ENCODE data around the gene SIGLEC6.
"Not testable (repeated sequence)": the region's sequence is repeated elsewhere in the genome, so short reads cannot be mapped to it uniquely, and the experiment has no call there.

The SIGLEC6 gene

DNA sequence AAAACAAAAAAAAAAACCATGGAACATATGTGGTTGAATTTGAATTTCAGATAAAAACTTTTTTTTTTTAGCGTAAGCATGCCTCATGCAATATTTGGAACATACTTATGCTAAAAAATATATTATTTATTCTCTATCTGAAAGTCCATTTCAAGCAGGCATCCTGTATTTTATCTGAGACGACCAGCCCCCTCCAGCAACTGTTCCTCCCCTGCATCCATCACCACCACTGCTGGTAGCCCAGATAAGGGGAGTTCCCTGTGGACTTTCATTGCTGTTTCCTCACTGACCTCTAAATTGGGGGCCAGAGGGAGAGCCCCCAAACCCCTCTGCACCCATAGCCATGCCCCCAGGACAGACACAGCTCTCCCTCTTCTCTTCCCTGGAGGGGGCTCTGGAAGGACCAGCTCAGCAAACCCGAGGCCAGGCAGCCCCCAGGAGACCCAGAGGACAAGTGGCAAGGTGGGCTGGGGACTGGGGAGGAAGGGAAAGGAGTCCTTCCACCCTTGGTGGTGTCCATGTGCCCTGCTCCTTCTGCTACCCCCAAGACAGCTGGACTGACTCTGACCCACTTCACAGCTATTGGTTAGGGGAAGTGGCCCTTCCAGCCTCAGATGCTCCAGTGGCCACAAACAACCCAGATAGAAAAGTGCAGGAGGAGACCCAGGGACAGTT, 23.3 kb downstream of the SIGLEC6 start:
- H3K27ac ChIP-seq (ENCODE audit: low read depth, low read length) = no peak overlapping the region
- H3K4me1 ChIP-seq (ENCODE audit: control insufficient read depth, insufficient read depth, low read length) = no peaks in the 10 kb centered on the region
- no peak overlapping the region for H3K9ac ChIP-seq (ENCODE audit: low read length)
- no peak overlapping the region for H3K4me3 ChIP-seq (ENCODE audit: low read depth, low read length)
- 0 out of 2 replicates have a peak, but pooled peaks cover 3% of the 10 kb centered on the region for H3K9me3 ChIP-seq (ENCODE audit: control insufficient read depth, insufficient read depth, low read depth, low read length)
- H3K36me3 ChIP-seq (ENCODE audit: control insufficient read depth, insufficient read depth, low read length) = no peaks in the 10 kb centered on the region
- peaks cover 34% of the 10 kb centered on the region for H3K27me3 ChIP-seq (ENCODE audit: control insufficient read depth, insufficient read depth, low read length)

- 0 out of 2 replicates have a peak, but pooled peaks cover 3% of the 10 kb centered on the region for H3K9me3 ChIP-seq (ENCODE audit: control insufficient read depth, insufficient read depth, low read depth, low read length)
- no peak overlapping the region for H3K27ac ChIP-seq (ENCODE audit: low read depth, low read length)
- H3K27me3 ChIP-seq (ENCODE audit: control insufficient read depth, insufficient read depth, low read length) = peaks cover 30% of the 10 kb centered on the region
- H3K4me3 ChIP-seq (ENCODE audit: low read depth, low read length) = no peak overlapping the region
- no peak overlapping the region for H3K9ac ChIP-seq (ENCODE audit: low read length)
- H3K4me1 ChIP-seq (ENCODE audit: control insufficient read depth, insufficient read depth, low read length) = no peaks in the 10 kb centered on the region
- H3K36me3 ChIP-seq (ENCODE audit: control insufficient read depth, insufficient read depth, low read length) = no peaks in the 10 kb centered on the region
These were observed 23.8 kb downstream of the SIGLEC6 start for GRCh38 chr19:51507640-51508058.

DNA sequence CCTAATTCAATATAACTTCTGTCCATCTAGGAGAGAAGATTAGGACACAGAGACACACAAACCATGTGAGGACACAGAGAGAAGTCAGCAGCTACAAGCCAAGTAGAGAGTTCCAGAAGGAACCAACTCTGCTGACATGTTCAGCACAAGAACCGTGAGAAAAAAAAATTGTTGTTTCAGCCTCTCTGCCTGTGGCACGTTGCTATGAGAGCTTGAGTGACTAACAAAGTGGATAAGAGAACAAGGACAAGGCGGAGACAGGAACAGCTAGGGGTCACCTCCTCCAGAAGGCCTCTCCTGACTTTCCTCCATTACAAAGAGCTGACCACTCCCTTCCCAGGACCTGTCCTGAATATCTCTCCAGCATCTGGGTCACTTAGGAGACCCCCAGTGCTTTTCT, 24.3 kb downstream of the SIGLEC6 start:
- Histone ChIP-seq H3K36me3 (ENCODE audit: control insufficient read depth, insufficient read depth, low read length) (no peaks in the 10 kb centered on the region), H3K9me3 (ENCODE audit: control insufficient read depth, insufficient read depth, low read depth, low read length) (0 out of 2 replicates have a peak, but pooled peaks cover 3% of the 10 kb centered on the region), H3K4me1 (ENCODE audit: control insufficient read depth, insufficient read depth, low read length) (no peaks in the 10 kb centered on the region), H3K9ac (ENCODE audit: low read length) (no peak overlapping the region), H3K4me3 (ENCODE audit: low read depth, low read length) (no peak overlapping the region), H3K27me3 (ENCODE audit: control insufficient read depth, insufficient read depth, low read length) (peaks cover 31% of the 10 kb centered on the region), H3K27ac (ENCODE audit: low read depth, low read length) (no peak overlapping the region)

DNA sequence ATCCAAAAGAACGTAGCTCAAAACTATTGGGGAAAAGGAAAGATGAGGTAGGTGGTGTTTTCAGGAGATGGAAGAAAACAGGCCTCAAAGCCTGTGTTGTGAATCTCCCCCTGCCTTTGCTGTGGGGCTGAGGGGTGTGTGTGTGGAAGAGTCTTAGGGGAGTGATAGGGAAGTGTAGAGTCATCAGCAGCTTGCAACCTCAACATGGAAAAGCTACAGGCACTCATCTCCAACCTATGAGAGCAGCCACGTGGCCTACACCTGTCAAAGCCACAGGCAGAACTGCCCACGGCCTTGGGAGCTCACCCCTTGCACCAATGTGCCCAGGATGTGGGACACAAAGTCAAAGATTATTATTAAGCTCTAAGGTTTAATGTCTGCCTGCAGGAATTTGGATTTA, 25.6 kb downstream of the SIGLEC6 start:
- no peaks in the 10 kb centered on the region for H3K36me3 ChIP-seq (ENCODE audit: control insufficient read depth, insufficient read depth, low read length)
- H3K9me3 ChIP-seq (ENCODE audit: control insufficient read depth, insufficient read depth, low read depth, low read length) = 0 out of 2 replicates have a peak, but pooled peaks cover 3% of the 10 kb centered on the region
- no peak overlapping the region for H3K27ac ChIP-seq (ENCODE audit: low read depth, low read length)
- H3K27me3 ChIP-seq (ENCODE audit: control insufficient read depth, insufficient read depth, low read length) = peaks cover 32% of the 10 kb centered on the region
- H3K9ac ChIP-seq (ENCODE audit: low read length) = no peak overlapping the region
- no peaks in the 10 kb centered on the region for H3K4me1 ChIP-seq (ENCODE audit: control insufficient read depth, insufficient read depth, low read length)
- H3K4me3 ChIP-seq (ENCODE audit: low read depth, low read length) = no peak overlapping the region

DNA sequence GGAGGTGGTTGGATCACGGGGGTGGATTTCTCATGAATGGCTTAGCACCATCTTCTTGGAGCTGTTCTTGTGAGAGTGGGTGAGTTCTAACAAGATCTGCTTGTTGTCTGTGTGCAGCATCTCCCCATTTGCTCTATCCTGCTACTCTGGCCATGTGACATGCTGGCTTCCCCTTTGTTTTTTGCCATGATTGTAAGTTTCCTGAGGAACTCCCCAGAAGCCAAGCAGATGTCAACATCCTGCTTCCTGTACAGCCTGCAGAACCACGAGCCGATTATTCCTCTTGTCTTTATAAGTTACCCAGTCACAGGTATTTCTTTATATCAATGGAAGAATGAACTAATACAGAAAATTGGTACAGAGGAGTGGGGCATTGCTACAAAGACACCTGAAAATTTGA, 27.6 kb downstream of the SIGLEC6 start:
- no peak overlapping the region for H3K27ac ChIP-seq (ENCODE audit: low read depth, low read length)
- no peak overlapping the region for H3K9ac ChIP-seq (ENCODE audit: low read length)
- H3K4me1 ChIP-seq (ENCODE audit: control insufficient read depth, insufficient read depth, low read length) = no peaks in the 10 kb centered on the region

GRCh38 chr19:51503286-51503817, 28.1 kb downstream of the SIGLEC6 start:
- Histone ChIP-seq H3K4me3 (ENCODE audit: low read depth, low read length) (no peak overlapping the region), H3K27me3 (ENCODE audit: control insufficient read depth, insufficient read depth, low read length) (peaks cover 24% of the 10 kb centered on the region), H3K4me1 (ENCODE audit: control insufficient read depth, insufficient read depth, low read length) (no peaks in the 10 kb centered on the region), H3K27ac (ENCODE audit: low read depth, low read length) (no peak overlapping the region), H3K9me3 (ENCODE audit: control insufficient read depth, insufficient read depth, low read depth, low read length) (0 out of 2 replicates have a peak, but pooled peaks cover 3% of the 10 kb centered on the region), H3K36me3 (ENCODE audit: control insufficient read depth, insufficient read depth, low read length) (no peaks in the 10 kb centered on the region), H3K9ac (ENCODE audit: low read length) (no peak overlapping the region)

More for the DNA sequence above, 27.6 kb downstream of the SIGLEC6 start:
- H3K9me3 ChIP-seq (ENCODE audit: control insufficient read depth, insufficient read depth, low read depth, low read length) = 0 out of 2 replicates have a peak, but pooled peaks cover 3% of the 10 kb centered on the region
- H3K27me3 ChIP-seq (ENCODE audit: control insufficient read depth, insufficient read depth, low read length) = peaks cover 28% of the 10 kb centered on the region
- H3K36me3 ChIP-seq (ENCODE audit: control insufficient read depth, insufficient read depth, low read length) = no peaks in the 10 kb centered on the region
- no peak overlapping the region for H3K4me3 ChIP-seq (ENCODE audit: low read depth, low read length)

GRCh38 chr19:51501594-51502263, 29.7 kb downstream of the SIGLEC6 start, which contains the start of gene SIGLEC12:
TSS of gene SIGLEC12 (minus strand) at chr19:51501800. CDS start at chr19:51501733, 67 bp downstream.
- Histone ChIP-seq H3K9ac (ENCODE audit: low read length) (no peak within 1 kb of the TSS), H3K4me1 (ENCODE audit: control insufficient read depth, insufficient read depth, low read length) (no peaks in the 10 kb centered on the region), H3K36me3 (ENCODE audit: control insufficient read depth, insufficient read depth, low read length) (no peaks in the 10 kb centered on the region), H3K27me3 (ENCODE audit: control insufficient read depth, insufficient read depth, low read length) (peaks cover 34% of the 10 kb centered on the region), H3K27ac (ENCODE audit: low read depth, low read length) (no peak within 1 kb of the TSS), H3K4me3 (ENCODE audit: low read depth, low read length) (no peak within 1 kb of the TSS), H3K9me3 (ENCODE audit: control insufficient read depth, insufficient read depth, low read depth, low read length) (0 out of 2 replicates have a peak, but pooled peaks cover 3% of the 10 kb centered on the region)

- not testable (repeated sequence) for H3K27ac ChIP-seq (ENCODE audit: low read depth, low read length)
These were observed 30.5 kb downstream of the SIGLEC6 start for GRCh38 chr19:51500931-51501330.

GRCh38 chr19:51497666-51498065, 33.8 kb downstream of the SIGLEC6 start:
- Histone ChIP-seq H3K9me3 (ENCODE audit: control insufficient read depth, insufficient read depth, low read depth, low read length) (no peaks in the 10 kb centered on the region), H3K36me3 (ENCODE audit: control insufficient read depth, insufficient read depth, low read length) (no peaks in the 10 kb centered on the region), H3K4me1 (ENCODE audit: control insufficient read depth, insufficient read depth, low read length) (no peaks in the 10 kb centered on the region), H3K27ac (ENCODE audit: low read depth, low read length) (no peak overlapping the region), H3K4me3 (ENCODE audit: low read depth, low read length) (no peak overlapping the region), H3K27me3 (ENCODE audit: control insufficient read depth, insufficient read depth, low read length) (peaks cover 43% of the 10 kb centered on the region), H3K9ac (ENCODE audit: low read length) (no peak overlapping the region)

More at GRCh38 chr19:51500931-51501330, 30.5 kb downstream of the SIGLEC6 start:
- H3K9me3 ChIP-seq (ENCODE audit: control insufficient read depth, insufficient read depth, low read depth, low read length); H3K4me3 ChIP-seq (ENCODE audit: low read depth, low read length); H3K4me1 ChIP-seq (ENCODE audit: control insufficient read depth, insufficient read depth, low read length); H3K36me3 ChIP-seq (ENCODE audit: control insufficient read depth, insufficient read depth, low read length); H3K9ac ChIP-seq (ENCODE audit: low read length): not testable (repeated sequence)
- peaks cover 38% of the 10 kb centered on the region for H3K27me3 ChIP-seq (ENCODE audit: control insufficient read depth, insufficient read depth, low read length)

DNA sequence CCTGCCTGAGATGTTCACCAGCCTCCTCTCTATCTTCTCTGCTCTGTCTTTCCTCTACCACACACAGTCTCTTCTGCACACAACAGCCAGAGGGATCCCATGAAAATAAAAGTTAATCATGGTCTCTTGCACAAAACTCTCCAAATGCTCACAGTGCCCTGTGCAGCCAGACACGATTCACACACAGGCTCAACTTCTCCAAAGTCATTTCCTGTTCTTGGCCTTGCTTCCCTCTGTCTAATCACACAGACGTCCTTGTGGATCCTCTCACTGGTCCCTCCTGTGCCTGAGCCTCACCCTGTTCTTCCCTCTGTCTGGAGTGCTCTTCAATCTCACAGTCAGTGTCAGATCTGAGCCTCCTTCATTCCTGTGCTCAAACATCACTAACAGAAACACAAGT, 37.7 kb downstream of the SIGLEC6 start:
- Histone ChIP-seq H3K27ac (ENCODE audit: low read depth, low read length) (no peak overlapping the region), H3K4me3 (ENCODE audit: low read depth, low read length) (no peak overlapping the region), H3K36me3 (ENCODE audit: control insufficient read depth, insufficient read depth, low read length) (no peaks in the 10 kb centered on the region), H3K9ac (ENCODE audit: low read length) (no peak overlapping the region), H3K9me3 (ENCODE audit: control insufficient read depth, insufficient read depth, low read depth, low read length) (no peaks in the 10 kb centered on the region), H3K4me1 (ENCODE audit: control insufficient read depth, insufficient read depth, low read length) (no peaks in the 10 kb centered on the region), H3K27me3 (ENCODE audit: control insufficient read depth, insufficient read depth, low read length) (peaks cover 62% of the 10 kb centered on the region)

DNA sequence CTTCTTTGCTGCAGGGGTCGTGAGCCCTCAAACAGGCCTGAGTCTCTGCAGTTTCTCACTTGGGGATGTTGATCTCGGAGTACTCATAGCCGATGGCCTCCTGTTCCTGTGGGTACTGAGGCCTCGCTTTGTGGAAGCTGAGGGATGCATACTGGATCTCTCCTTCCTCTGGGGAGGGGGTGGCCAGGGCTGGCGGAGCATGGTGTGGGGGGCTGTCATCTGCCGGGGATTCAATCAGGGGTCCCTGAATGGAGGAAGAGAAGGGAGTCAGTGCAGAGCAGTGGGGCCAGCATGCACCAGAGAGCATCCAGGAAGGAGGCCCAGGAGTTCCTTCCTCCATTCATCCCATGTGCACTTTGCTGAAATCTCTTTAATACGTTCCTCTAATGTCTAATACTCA, 39.9 kb downstream of the SIGLEC6 start:
- H3K36me3 ChIP-seq (ENCODE audit: control insufficient read depth, insufficient read depth, low read length) = no peaks in the 10 kb centered on the region
- H3K27me3 ChIP-seq (ENCODE audit: control insufficient read depth, insufficient read depth, low read length) = peaks cover 50% of the 10 kb centered on the region
- no peak overlapping the region for H3K4me3 ChIP-seq (ENCODE audit: low read depth, low read length)
- no peak overlapping the region for H3K9ac ChIP-seq (ENCODE audit: low read length)
- H3K9me3 ChIP-seq (ENCODE audit: control insufficient read depth, insufficient read depth, low read depth, low read length) = no peaks in the 10 kb centered on the region
- H3K27ac ChIP-seq (ENCODE audit: low read depth, low read length) = no peak overlapping the region
- no peaks in the 10 kb centered on the region for H3K4me1 ChIP-seq (ENCODE audit: control insufficient read depth, insufficient read depth, low read length)

All from HUES6 (cell line).